Spleen (tissue), 7 donors: Measurements from ENCODE around the gene FYB1.

Experiments
- POLR2A ChIP-seq, 3 donors: fragments of 450-650 bp; IDR thresholded peaks; one replicate each; pipeline ENCODE4 v1.5.1; 2017; ENCODE audit warnings: antibody characterized with exemption in 3 of 3, mild to moderate bottlenecking in 1 of 3
- TF ChIP-seq, protein P1 (sequence below), 11 experiments: fragments of 200-600 bp in 7 of 11; fragments of 450-650 bp in 4 of 11; sonication (generic) in 4 of 11; IDR thresholded peaks in 8 of 11; conservative IDR thresholded peaks in 3 of 11; 1 replicate in 7 of 11; 2 replicates in 4 of 11; pipeline versions ENCODE4 v1.4.0 to v1.8.0; 2016 to 2021; ENCODE audit warnings: antibody characterized with exemption in 11 of 11, inconsistent platforms in 4 of 11, mild to moderate bottlenecking in 1 of 11
- donor health status: DM: no; HTN: no; CAD: no; lungs with moderate emphysema.
- donor health status: DM: no; HTN: no; CAD: no.
- donor health status: DM: no; HTN: no; CAD: no.

DNA sequence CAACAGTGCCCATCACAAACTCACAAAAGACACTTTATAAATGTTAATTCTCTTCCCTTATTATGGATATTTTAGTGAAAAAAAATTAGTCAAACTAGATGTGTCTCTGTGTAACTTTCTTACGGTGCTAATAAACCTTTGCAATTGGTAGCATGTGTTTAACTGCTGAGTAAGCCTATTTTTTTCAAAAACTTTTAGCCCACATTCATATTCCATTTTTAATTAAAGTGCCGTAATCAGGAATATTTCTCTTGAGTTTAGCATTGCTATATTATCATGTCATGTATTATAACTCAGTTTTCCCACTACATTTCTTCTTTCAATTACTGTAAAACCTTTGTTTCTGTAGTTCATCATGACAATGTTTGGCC is 51.4 kb downstream of the FYB1 start:
- TF ChIP-seq, protein P1, sequence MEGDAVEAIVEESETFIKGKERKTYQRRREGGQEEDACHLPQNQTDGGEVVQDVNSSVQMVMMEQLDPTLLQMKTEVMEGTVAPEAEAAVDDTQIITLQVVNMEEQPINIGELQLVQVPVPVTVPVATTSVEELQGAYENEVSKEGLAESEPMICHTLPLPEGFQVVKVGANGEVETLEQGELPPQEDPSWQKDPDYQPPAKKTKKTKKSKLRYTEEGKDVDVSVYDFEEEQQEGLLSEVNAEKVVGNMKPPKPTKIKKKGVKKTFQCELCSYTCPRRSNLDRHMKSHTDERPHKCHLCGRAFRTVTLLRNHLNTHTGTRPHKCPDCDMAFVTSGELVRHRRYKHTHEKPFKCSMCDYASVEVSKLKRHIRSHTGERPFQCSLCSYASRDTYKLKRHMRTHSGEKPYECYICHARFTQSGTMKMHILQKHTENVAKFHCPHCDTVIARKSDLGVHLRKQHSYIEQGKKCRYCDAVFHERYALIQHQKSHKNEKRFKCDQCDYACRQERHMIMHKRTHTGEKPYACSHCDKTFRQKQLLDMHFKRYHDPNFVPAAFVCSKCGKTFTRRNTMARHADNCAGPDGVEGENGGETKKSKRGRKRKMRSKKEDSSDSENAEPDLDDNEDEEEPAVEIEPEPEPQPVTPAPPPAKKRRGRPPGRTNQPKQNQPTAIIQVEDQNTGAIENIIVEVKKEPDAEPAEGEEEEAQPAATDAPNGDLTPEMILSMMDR (IDR thresholded peaks at IDR 0.05 in 8 of 11, conservative IDR thresholded peaks at IDR 0.05 in 3 of 11): no peak
- no peak for TF ChIP-seq POLR2A (IDR thresholded peaks at IDR 0.05)
